HG02840 (cell line): ENCODE measurements around the gene ZNF428.
"Not testable (repeated sequence)": the region's sequence is repeated elsewhere in the genome, so short reads cannot be mapped to it uniquely, and the experiment has no call there.

ENCODE experiments used
- ATAC-seq: cut with Tn5 transposase; IDR thresholded peaks from one replicate; pipeline ENCODE4 v1.9.1; 2021; ENCODE audit warnings: mild to moderate bottlenecking, moderate library complexity, moderate number of reproducible peaks; ENCODE audit not compliant: unreplicated experiment, low FRiP score

The ZNF428 gene

DNA sequence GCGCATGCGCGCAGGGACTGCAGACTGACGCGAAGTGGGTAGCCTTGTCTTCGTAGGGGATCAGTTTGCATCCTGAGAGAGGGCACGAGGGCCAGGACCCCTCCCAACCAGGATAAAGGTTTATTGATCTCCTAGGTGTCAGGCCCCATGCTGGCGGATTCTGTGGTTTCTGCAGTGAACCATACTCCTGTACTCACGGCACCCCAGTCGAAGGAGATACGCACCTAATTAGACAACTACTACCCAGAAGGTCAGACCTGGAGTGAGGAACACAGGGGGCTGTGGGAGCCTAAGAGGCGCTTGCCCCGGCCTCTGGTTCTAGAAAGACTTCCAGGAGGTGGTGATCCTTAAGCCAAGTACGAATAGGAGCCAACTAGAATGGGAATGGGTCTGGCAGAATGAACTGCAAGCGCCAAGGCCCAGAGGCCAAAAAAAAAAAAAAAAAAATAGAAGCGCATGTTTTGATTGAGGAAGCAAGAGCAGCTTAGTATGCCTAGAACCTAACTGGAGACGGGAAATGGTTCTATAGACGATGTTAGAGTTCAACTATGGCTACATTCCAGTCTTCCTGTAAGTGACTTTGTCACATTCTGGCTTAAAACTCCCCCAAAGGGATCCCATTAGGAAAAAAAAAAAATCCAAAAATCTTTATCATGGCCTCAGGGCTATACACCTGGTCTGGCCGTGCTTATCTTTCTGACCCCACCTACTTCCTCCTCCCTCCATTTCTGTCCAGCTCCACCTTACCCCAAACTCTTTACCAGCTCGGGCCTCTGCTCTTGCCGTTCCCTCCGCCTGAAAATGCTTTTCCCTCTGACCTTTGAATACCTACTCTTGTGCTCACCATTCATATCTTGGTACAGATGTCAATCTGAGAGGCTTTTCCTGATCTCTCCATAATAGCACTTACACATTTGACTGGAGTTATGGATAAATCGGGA is 902 bp upstream of the ZNF428 start:
- no peak for ATAC-seq

DNA sequence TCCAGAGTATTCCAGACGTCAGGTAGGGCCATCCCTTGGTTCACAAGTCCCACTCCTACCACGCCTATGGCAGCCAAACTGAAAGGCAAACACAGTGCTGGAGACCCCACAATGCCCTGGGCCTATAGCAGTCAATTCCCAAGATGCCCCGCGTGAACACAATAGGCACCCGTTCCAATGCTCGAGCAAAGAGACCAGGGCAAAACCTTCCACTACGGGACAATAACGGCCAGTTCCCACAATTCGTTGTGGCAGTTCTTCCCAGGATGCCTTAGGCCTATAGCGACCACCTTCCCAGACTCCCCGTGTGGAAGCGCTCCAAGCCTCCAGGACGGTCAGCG is 538 bp downstream of the ZNF428 start:
- no peak for ATAC-seq

DNA sequence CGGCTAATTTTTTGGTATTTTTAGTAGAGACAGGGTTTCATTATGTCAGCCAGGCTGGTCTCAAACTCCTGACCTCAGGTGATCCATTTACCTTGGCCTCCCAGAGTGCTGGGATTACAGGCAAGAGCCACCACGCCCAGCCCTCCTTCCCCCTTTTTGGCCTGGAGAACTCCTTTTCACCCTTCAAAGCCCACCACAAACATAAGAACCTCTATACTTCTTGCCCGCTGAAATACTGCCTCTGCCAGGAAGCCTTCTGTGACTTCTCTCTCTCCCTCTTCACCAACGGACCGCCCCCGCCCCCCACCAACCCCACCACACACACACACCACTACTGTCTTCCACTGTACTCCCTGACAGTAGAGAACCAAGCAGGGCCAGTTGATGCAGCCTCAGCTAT is 2.5 kb downstream of the ZNF428 start:
- ATAC-seq = no peak

DNA sequence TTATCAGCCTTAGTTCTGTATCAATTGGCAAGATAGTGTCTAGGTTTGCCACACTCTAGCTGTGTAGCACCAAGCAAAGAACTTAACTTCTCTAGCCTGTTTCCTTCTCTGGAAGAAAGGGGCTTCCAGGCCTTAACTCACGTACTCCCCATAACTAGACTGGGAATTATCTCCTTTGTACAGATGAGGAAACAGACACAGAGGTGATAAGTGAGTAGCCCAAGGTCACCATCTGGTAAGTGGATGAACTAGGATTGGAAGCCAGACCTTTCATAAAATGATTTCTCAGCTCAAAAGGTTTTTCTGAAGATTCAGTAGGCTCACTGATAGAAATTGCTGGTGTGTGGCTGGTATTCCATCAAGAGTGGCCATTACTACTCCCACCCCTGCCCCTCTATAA is 3.1 kb downstream of the ZNF428 start:
- no peak for ATAC-seq

DNA sequence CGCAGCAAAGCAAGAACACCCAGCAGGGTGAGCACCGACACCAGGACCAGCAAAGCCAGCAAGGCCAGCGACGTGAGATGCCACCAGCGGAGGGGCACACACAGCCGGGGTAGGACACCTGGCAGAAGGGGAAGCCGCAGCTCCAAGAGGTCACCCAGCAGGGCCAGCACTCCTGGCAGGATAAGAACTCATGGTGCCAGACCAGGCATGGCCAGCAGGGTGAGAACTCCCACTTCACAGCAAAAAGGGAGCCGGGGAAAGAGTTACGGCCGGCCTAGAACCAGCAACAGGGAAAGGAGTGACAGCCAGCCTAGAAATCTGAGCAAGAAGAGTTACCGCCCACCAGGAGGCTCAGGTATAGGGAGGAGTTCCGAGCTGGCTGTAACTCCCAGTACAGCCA is 7.1 kb downstream of the ZNF428 start:
- ATAC-seq = no peak

DNA sequence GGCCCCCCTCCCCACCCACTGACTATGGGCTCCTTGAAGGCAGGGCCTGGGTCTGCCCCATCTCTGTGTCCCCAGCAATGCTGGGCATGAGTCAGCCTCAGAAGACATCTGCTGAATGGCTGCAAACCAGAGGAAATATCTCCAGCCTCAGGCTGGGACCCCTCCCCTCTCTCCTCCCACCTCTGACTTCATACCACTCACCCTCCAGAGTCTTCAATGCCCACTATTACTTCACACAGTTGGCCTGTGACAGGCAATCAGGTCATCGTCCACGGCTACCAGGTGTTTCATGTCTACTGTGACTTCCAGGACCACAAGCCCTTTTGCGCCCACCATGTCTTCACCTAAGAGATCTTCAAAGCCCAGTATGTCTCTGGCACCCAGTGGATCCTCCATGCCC is 7.6 kb downstream of the ZNF428 start, which contains the start of gene SRRM5:
Gene SRRM5 (plus strand): TSS at position 301 of the 400 bp plus-strand sequence. CDS start 34 bp downstream, at position 335.
- no peak for ATAC-seq

DNA sequence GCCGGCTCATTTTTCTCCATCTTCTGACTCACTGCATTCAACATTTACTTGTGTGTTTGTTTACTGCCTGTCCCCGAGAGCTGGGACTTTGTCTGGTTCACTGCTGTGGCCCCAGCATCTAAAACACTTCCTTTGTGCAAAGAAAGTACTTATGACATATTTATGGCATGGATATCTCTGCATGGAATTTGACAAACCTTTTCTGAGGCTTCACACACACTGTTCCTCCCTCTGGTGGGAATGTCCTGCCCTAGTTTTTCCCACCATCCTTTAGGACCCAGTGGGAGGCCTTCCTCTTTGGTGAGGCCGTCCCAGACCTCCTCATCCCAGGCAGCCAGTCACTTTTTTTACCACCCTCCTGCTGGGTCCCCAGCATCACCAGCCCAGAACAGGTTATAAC is 8.9 kb downstream of the ZNF428 start:
- no peak for ATAC-seq

DNA sequence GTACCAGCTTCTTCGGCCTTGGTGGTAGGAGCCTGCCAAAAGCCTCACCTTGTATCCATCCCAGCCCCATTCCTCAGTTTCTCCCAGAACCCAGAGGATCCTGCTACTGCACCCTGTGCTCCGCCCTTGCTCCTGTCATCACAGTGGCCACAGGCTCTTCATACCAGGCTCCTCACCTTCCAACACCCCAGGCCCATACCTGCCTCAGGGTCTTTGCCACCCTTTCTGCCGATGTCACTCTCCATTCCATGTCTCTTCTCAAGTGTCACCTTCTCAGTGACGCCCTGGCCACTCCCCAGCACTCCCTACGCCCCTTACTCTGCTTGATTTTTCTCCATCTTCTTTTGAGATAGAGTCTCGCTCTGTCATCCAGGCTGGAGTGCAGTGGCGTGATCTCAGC is 9.6 kb downstream of the ZNF428 start:
- no peak for ATAC-seq

DNA sequence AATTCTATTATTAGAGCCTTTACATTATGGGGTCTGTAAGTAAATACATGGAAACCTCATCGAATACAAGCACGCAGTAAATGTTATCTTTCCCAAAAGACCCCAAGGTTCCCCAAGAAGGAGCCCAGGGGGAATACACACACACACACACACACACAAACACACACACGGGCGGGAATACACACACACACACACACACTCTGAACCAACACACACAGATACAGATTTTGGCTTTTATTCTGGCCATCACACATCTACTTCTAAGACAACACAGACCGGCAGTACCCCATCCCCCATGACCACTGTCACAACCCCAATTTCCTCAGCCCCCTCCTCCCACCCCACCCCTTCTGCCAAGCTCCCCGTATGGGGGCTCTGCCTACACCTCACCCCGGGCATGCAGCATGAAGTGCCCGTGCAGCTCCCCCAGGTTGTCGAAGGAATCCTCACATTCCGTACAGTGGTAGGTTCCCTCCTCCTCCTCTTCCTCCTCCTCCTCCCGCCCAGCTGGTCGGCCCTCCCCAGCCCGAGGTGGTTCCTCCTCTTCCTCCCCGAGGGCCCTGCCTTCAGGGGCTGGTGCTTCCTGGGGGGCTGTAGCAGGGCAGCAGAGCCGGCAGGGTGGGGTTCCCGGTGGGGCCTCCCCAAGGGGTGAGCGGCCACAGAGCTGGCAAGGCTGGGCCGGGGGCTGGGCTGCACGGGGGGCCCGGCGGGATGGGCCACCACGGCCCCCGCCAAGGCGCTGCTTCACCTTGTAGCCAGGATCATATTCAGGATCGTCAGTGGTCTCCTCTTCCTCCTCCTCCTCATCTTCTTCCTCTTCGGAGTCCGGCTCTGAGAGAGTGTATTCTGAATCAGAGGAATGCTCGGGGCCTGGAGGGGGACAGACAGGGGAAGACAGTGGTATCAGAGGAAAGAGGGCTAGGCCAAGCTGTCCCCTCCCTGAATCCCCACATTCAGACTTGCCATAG is 11.9 kb downstream of the ZNF428 start:
- no peak for ATAC-seq

DNA sequence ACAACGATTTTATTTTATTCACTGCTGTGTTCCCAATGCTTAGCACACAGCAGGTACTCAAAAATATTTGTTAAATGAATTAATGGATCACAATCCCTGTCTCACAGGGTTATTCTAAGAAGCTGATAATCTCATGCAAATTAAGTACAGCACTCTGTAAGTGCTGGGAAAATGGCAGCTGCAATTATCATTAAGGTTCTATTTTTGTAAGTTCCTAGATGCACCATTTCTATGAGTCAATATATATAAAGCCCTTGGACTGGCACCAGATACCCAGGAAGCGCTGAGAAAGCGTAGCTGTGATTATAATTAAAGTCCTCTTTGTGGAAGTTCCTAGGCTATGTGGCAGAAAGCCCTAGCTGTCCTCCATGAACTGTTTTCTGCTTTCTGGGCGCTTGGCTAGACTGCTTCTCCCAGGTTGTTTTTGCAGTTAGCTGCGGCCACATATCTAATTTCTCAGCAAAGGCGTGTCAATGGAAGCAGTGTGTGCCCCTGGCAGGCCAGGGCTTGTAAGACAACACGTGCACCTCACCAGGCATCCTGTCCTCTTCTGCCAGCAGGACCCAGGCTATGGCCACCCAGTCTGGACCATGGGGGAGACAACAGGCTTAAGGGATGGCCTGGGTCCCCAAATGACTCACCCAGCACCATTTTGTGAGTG is 12.7 kb downstream of the ZNF428 start:
- no peak for ATAC-seq

DNA sequence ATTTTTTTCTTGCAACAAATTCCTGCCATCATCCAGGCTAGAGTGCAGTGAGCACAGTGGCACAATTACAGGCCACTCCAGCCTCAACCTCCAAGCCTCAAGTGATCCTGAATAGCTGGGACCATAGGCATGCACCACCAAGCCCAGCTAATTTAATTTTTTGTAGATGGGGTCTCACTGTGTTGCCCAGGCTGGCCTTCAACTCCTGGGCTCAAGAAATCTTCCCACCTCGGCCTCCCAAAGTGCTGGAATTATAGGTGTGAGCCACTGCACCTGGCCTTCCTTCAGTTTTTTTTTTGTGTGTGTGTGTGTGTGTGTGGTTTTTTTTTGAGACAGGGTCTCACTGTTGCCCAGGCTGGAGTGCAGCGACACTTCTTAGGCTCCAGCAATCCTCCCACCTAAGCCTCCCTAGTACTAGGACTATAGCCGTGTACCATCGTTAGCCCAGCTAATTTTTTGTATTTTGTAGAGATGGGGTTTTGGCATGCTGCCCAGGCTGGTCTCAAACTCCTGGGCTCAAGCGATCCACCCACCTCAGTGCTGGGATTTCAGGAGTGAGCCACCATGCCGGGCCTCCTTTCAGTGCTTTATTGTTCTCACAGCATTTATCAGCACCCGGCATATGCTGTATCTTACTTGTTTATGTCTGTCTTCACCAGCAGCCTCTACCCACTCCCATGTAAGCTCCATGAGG is 13.4 kb downstream of the ZNF428 start:
- ATAC-seq = no peak

DNA sequence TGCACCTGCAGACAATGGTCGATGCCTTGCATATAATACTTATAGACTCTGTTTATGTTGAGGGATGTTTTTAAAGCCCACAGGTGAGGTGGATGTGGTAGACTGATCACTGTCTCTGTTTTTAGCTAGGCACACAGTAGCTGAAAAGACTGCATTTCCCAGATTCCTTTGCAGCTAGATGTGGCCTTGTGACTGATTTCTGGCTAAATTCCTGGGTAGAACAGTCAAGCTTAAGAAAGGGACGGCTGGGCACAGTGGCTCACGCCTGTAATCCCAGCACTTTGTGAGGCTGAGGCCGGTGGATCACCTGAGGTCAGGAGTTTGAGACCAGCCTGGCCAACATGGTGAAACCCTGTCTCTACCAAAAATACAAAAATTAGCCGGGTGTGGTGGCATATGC is 19.1 kb downstream of the ZNF428 start:
- ATAC-seq = not testable (repeated sequence)

DNA sequence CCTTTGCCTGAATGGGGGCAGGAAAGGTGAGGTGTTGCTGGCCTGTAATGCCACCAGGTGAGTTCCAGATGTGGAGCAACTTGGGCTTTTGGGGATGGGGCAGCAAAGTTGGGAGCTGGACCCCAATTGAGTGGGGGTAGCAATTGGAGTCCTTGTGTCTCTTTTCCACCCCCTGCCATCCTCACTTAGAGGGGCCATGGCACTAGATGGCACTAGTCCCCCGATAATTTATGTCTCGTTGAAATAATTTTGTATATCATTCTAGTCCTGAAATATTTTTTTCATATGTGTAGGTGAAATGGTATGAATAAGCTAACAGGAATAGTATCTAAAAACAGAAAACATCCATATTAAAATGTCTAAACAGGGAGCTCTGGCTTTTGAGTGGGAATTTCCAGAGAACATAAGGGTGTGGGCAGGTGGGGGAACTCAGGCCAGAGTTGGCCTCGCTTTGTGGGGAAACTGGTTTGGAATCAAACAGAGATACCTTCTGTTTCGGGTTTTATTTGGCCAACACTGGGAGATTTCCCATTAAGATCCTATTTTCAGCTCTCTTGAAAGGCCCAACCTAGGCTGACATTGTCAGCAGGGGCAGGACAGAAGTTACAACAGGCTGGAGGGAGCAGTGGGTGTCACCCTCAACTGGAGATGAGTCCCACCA is 19.7 kb downstream of the ZNF428 start:
- no peak for ATAC-seq

DNA sequence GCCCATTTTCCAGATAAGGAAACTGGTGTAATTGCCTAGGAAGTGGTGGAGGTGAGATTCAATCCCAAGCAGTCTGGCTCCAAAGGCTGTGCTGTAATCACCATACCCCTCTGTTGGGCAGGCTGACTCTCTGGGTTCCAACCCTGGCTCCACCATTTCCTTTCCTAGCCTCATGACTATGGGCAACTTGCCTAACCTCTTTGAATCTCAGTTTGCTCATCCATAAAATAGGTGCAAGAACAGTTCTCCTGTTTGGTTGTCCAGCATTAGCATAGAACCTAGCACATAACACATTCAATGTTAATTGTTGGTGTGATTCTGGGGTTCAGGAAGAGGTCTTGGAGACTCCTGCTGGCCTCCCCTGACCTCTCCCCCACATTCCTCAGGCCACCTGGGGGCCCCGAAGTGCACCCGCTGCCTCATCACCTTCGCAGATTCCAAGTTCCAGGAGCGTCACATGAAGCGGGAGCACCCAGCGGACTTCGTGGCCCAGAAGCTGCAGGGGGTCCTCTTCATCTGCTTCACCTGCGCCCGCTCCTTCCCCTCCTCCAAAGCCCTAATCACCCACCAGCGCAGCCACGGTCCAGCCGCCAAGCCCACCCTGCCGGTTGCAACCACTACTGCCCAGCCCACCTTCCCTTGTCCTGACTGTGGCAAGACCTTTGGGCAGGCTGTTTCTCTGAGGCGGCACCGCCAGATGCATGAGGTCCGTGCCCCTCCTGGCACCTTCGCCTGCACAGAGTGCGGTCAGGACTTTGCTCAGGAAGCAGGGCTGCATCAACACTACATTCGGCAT is 20.8 kb downstream of the ZNF428 start:
- no peak for ATAC-seq

DNA sequence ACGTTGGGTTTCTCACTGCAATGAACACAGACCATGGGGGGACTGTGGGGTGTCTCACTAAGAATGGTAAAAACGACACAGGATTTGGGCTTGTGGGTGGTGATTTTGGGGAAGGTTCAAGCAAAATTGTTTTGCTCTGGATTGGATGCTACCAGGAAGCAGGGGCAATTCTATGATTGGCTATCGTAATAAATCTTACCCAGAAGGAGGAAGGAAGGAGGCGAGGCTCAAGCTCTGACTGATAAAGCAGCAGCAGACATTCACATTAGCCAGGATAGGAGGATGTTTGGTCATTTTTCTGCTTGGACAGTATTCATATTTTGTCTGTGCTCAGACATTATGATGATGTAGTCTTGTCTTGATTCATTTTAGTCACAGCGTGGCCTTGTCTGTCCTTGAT is 21.6 kb downstream of the ZNF428 start:
- ATAC-seq = no peak

DNA sequence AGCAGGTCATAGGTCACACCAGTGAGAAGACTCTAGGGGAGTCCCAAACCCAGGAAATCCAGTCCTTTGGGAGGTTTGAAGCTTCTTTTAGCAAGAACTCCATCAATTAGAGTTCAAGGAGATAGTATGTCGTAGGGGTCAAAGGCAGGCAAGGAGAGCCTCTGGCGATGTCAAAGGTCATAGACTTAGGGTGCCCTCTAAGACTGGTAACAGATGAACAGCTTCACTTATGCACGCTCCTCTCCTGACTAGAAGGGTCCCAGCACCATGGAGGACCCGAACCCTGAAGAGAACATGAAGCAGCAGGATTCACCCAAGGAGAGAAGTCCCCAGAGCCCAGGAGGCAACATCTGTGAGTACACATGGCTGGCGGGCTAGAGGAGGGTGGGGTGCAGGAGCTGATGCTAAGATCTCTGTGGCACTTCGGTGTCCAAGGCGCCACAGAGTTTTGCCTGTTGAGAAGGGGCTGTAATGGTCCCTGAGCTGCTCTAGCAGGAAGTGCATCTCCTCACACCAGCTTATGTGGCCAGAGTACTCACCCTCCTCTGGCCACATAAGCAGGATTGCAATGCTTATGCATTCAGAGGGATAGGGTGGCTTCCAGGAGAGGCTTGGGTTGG is 22.5 kb downstream of the ZNF428 start:
- ATAC-seq = no peak

DNA sequence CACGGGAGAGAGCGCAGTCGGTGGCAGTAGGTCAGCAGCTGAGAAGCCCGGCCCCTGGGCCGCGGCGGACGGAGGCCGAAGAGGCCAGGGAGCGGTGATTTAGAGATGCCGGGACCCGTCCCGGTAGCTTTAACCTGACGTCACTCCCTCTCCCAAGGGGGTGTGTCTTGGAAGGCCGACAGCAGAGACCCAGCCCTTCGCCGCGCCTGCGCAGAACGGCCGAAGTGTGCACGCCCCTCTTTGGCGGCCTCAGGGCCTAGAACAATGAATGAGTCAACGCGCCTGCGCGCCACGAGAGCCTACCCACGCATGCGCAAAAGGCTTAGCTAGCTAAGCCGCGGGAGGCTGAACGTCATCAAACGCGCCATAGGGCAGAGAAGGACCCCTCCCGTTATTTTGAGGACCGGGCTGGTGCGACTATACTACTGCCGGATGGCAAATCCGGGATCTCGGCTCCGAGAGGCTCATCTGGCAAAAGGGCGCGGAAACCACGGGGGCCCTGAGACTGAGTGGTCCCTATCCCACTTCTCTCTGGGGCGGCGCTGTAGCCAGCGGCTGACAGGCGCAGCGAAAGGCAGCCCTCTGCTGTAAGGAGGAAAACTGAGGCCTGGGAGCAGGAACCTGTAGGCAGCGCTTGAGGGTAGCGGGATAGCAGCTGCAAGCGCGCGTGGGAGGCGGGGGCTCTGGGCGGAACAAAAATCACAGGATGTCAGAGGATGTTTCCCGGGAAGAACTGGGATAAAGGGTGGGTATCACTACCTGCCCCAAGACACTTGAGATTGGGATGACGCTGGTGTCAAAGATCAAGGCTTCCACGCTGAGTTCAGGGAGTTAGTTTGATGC is 23.2 kb downstream of the ZNF428 start, which contains the start of the genes IRGQ and ZNF576:
Gene IRGQ (minus strand): TSS at position 136 of the 843 bp plus-strand sequence. CDS start 796 bp downstream, outside the sequence.
Gene ZNF576 (plus strand): TSS at position 597 of the 843 bp plus-strand sequence. CDS start 514 bp downstream, outside the sequence.
- ATAC-seq = peak; percentile 83
